ENCODE data around the gene SIAH3. TPM values are rescaled to one million over a fixed set of nuclear protein-coding genes. Genes with fewer than 3 reads are reported as not detected.

SIAH3 gene
- total and polyA plus RNA-seq, 9 of the 15 experiments (the other 6 are each of a cell fraction or from before 2014, with no cell fraction given): not detected

DNA sequence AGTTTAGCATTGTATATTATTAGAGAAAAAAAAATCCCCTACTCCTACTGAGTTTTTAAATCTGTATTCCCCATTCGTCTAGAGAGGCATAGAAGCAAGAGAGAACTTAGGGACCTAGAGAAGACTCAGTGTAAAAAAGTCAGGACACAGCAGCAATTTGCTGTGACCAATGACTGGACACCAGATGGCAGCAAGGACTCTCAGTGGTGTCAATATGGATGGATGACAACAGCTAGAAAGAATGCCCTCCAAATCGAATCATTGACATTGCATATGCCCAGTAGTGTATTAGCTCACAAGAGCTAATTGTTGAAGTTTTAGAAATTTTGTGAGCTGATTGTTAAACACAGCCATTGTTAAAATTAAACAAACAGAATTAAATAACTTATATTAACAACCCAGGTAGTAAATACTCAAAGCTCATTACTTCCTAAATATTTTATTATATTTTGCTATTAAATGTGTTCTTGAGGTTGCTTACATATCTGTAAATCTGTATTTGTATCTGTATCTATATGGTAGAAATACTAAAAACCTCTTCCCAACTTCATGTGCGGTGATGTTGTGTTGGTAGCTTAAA, 43.9 kb downstream of the SIAH3 start (continued):
- TF ChIP-seq IRF2 (CRISPR knock-in tag; IDR thresholded peaks at IDR 0.05) (no peak), SNRNP70 (optimal IDR thresholded peaks at IDR 0.05; ENCODE audit: low read depth, low read length) (no peak), TEAD2 (tag; IDR thresholded peaks at IDR 0.05) (no peak), PHF21A (IDR thresholded peaks at IDR 0.05; ENCODE audit: borderline replicate concordance, low read depth) (no peak)
- TF ChIP-seq, protein P1, sequence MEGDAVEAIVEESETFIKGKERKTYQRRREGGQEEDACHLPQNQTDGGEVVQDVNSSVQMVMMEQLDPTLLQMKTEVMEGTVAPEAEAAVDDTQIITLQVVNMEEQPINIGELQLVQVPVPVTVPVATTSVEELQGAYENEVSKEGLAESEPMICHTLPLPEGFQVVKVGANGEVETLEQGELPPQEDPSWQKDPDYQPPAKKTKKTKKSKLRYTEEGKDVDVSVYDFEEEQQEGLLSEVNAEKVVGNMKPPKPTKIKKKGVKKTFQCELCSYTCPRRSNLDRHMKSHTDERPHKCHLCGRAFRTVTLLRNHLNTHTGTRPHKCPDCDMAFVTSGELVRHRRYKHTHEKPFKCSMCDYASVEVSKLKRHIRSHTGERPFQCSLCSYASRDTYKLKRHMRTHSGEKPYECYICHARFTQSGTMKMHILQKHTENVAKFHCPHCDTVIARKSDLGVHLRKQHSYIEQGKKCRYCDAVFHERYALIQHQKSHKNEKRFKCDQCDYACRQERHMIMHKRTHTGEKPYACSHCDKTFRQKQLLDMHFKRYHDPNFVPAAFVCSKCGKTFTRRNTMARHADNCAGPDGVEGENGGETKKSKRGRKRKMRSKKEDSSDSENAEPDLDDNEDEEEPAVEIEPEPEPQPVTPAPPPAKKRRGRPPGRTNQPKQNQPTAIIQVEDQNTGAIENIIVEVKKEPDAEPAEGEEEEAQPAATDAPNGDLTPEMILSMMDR (IDR thresholded peaks at IDR 0.05 in 2 of 3, conservative IDR thresholded peaks at IDR 0.05 in 1 of 3; ENCODE audit: insufficient read depth in 2 of 3, low read depth in 1 of 3, low read length in 3 of 3): peak; percentile 48 to 52 (median 48); a peak in 5 of 6 replicates
- TF ChIP-seq, protein P2, sequence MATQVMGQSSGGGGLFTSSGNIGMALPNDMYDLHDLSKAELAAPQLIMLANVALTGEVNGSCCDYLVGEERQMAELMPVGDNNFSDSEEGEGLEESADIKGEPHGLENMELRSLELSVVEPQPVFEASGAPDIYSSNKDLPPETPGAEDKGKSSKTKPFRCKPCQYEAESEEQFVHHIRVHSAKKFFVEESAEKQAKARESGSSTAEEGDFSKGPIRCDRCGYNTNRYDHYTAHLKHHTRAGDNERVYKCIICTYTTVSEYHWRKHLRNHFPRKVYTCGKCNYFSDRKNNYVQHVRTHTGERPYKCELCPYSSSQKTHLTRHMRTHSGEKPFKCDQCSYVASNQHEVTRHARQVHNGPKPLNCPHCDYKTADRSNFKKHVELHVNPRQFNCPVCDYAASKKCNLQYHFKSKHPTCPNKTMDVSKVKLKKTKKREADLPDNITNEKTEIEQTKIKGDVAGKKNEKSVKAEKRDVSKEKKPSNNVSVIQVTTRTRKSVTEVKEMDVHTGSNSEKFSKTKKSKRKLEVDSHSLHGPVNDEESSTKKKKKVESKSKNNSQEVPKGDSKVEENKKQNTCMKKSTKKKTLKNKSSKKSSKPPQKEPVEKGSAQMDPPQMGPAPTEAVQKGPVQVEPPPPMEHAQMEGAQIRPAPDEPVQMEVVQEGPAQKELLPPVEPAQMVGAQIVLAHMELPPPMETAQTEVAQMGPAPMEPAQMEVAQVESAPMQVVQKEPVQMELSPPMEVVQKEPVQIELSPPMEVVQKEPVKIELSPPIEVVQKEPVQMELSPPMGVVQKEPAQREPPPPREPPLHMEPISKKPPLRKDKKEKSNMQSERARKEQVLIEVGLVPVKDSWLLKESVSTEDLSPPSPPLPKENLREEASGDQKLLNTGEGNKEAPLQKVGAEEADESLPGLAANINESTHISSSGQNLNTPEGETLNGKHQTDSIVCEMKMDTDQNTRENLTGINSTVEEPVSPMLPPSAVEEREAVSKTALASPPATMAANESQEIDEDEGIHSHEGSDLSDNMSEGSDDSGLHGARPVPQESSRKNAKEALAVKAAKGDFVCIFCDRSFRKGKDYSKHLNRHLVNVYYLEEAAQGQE (IDR thresholded peaks at IDR 0.05; ENCODE audit: borderline replicate concordance): peak; percentile 60; the same call in 1 of the 2 replicates
- TF ChIP-seq, protein P2 (CRISPR knock-in tag; IDR thresholded peaks at IDR 0.05; ENCODE audit: low read depth): no peak
- TF ChIP-seq, protein P3, sequence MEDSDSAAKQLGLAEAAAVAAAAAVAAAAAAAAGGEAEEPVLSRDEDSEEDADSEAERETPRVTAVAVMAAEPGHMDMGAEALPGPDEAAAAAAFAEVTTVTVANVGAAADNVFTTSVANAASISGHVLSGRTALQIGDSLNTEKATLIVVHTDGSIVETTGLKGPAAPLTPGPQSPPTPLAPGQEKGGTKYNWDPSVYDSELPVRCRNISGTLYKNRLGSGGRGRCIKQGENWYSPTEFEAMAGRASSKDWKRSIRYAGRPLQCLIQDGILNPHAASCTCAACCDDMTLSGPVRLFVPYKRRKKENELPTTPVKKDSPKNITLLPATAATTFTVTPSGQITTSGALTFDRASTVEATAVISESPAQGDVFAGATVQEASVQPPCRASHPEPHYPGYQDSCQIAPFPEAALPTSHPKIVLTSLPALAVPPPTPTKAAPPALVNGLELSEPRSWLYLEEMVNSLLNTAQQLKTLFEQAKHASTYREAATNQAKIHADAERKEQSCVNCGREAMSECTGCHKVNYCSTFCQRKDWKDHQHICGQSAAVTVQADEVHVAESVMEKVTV (CRISPR knock-in tag; IDR thresholded peaks at IDR 0.05): peak; percentile 20; the same call in 1 of the 2 replicates
